Activated CD8-positive, alpha-beta memory T cell treated with anti-CD3 and anti-CD28 coated beads for 48 hours (primary cell): ENCODE data around the gene TARS2.

Experiments
- DNase-seq, 3 experiments: peaks; one replicate each; pipeline ENCODE4 v3.0.0-alpha.2; 2020; ENCODE audit warnings: low read depth in 2 of 3, low spot score in 2 of 3

TARS2 gene

GRCh38 chr1:150536836-150537731 is 49.9 kb downstream of the TARS2 start:
- no peak for DNase-seq

GRCh38 chr1:150537732-150538684 is 50.8 kb downstream of the TARS2 start:
- DNase-seq = no peak

GRCh38 chr1:150543500-150544143 is 56.4 kb downstream of the TARS2 start:
- DNase-seq = no peak

- no peak for DNase-seq
Measured at GRCh38 chr1:150544204-150544603, 57.0 kb downstream of the TARS2 start.

GRCh38 chr1:150545486-150546032 is 58.3 kb downstream of the TARS2 start:
- DNase-seq = no peak

- no peak for DNase-seq
Measured at GRCh38 chr1:150546294-150546937, 59.2 kb downstream of the TARS2 start.

GRCh38 chr1:150548324-150548631 is 61.1 kb downstream of the TARS2 start:
- no peak for DNase-seq

- no peak for DNase-seq
Measured at GRCh38 chr1:150548632-150549495, 61.6 kb downstream of the TARS2 start, which contains the start of gene ADAMTSL4. Gene ADAMTSL4, plus strand, starts transcription at chr1:150549408. Its CDS starts 2,881 bp downstream, at chr1:150552289.

GRCh38 chr1:150549496-150550221 is 62.4 kb downstream of the TARS2 start:
- DNase-seq = no peak

- no peak for DNase-seq
Measured at GRCh38 chr1:150550222-150551050, 63.2 kb downstream of the TARS2 start.

- no peak for DNase-seq
Measured at GRCh38 chr1:150551051-150551783, 64.0 kb downstream of the TARS2 start.

GRCh38 chr1:150551784-150552127 is 64.5 kb downstream of the TARS2 start:
- DNase-seq = no peak

- no peak for DNase-seq
Measured at GRCh38 chr1:150552128-150552910, 65.1 kb downstream of the TARS2 start.

GRCh38 chr1:150552911-150553289 is 65.7 kb downstream of the TARS2 start:
- DNase-seq = no peak

GRCh38 chr1:150553392-150554085 is 66.3 kb downstream of the TARS2 start:
- DNase-seq = no peak

GRCh38 chr1:150554086-150554452 is 66.8 kb downstream of the TARS2 start:
- DNase-seq = no peak
